GM10266 (cell line): Measurements from ENCODE around the gene C1orf167.

ENCODE experiments used
- DNase-seq: peaks from one replicate; pipeline ENCODE4 v3.0.0; 2012; ENCODE audit errors: extremely low spot score
- TF ChIP-seq, protein P1 (sequence below): IDR thresholded peaks from 2 replicates; pipeline ENCODE4 v1.5.1; 2012; ENCODE audit warnings: mild to moderate bottlenecking, low read depth; ENCODE audit not compliant: control insufficient read depth, insufficient read depth; ENCODE audit errors: missing control alignments

Gene C1orf167

DNA sequence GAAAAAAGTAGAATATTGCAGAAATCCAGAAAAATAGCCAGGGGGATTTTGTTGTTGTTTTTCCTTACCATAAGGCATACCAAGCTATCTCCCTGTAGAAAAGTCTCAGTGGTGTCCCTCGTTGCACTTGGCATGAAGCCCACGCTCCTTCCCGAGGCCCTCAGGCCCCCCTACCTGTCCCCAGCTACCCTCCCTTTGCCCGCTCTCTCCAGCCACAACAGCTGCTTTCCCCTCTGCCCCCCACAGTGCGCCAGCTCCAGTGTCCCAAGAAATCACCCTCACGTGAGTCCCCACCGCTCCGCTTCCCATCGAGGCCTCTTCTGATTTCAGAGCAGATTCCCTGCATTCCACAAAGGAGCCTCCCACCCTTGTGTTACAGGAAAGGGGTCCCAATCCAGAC, 17.7 kb upstream of the C1orf167 start:
- no peak for DNase-seq
- TF ChIP-seq, protein P1, sequence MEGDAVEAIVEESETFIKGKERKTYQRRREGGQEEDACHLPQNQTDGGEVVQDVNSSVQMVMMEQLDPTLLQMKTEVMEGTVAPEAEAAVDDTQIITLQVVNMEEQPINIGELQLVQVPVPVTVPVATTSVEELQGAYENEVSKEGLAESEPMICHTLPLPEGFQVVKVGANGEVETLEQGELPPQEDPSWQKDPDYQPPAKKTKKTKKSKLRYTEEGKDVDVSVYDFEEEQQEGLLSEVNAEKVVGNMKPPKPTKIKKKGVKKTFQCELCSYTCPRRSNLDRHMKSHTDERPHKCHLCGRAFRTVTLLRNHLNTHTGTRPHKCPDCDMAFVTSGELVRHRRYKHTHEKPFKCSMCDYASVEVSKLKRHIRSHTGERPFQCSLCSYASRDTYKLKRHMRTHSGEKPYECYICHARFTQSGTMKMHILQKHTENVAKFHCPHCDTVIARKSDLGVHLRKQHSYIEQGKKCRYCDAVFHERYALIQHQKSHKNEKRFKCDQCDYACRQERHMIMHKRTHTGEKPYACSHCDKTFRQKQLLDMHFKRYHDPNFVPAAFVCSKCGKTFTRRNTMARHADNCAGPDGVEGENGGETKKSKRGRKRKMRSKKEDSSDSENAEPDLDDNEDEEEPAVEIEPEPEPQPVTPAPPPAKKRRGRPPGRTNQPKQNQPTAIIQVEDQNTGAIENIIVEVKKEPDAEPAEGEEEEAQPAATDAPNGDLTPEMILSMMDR = no peak

DNA sequence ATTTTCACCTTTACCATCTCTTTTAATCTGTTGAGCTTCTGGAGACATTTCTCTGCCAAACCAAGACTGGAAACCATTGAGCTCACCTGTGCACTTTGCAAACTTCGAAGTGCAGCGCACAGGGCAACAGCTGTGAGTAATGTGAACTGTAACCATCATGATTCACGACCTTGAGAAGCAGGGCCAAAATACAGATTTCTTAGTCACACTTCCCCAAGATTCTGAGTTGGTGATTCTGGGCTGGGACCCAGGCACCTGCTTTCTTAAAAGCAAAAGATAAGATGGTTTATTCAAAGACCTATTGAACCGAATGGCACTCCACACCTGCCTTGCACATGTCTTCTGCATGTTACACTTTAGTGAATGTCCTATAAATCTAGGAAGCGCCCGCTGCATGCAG, 15.9 kb upstream of the C1orf167 start:
- no peak for DNase-seq
- TF ChIP-seq, protein P1 = no peak

DNA sequence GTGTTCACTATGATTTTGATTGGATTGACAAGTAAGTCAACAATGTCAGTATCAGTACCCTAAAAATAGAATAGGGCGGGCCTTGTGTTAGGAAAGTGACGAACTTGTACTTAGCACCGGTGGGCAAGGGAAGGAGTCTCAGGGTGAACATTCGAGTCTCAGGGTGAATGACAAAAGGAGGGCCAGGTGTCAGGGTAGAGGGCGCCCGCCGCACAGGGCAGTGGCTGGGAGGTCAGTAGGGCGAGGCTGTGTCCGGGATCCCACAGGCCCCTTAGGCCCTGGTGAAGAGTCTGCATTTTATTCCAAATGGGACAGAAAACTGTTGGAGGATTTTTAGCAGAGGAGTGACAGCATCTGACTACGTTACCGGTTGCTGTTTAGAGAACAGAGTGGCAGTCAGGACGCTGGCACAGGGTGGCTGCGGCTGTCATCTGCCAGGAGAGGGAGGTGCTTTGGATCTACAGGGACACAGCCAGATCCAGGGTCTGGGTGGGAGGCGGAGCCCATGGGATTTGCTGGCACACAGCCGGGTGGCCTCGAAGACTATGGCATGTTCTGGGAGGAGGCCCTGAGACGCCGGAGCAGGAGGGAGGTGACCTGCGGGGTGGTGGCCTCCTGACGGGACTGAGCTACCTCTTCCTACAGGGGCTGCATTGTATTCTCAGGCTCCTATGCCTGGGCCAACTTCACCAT, 15.1 kb upstream of the C1orf167 start:
- no peak for DNase-seq
- TF ChIP-seq, protein P1 = no peak

DNA sequence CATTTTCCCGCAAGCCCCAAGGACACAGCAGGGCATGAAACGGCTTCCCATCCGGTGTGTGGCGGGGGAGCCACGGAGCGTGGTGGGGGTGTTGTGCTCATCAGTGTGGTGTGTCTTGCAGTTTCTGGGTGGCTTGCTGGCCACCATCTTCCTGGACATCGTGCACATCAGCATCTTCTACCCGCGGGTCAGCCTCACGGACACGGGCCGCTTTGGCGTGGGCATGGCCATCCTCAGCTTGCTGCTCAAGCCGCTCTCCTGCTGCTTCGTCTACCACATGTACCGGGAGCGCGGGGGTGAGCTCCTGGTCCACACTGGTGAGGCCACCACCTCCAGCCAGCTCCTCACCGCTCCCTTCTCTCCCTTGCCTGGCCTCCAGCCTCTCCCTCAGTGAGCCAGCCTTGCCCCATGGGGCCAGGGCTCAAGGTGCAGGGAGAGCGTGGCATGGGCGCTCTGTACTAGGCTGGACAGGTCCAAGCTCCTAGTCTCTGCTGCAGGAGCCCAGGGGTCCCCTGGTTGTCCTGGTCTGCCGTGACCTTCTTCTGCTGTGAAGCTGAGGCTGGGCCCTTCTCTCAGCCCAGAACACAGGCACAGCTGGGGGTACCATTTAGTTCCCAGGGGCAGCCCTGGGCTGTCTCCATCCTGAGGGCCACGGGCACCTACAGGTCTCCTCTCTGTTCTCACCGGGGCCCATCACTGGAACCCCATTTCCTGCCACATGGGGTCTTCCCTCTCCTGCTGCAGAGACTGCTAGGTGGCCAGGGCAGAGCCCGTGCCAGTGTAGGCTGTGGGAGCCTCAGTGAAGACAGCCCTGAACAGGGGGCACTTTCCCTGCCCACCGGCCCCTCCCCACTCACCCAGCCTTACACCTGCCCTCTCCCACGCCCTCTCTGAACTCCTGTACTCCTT, 13.4 kb upstream of the C1orf167 start:
- TF ChIP-seq, protein P1 = no peak
- DNase-seq = no peak

DNA sequence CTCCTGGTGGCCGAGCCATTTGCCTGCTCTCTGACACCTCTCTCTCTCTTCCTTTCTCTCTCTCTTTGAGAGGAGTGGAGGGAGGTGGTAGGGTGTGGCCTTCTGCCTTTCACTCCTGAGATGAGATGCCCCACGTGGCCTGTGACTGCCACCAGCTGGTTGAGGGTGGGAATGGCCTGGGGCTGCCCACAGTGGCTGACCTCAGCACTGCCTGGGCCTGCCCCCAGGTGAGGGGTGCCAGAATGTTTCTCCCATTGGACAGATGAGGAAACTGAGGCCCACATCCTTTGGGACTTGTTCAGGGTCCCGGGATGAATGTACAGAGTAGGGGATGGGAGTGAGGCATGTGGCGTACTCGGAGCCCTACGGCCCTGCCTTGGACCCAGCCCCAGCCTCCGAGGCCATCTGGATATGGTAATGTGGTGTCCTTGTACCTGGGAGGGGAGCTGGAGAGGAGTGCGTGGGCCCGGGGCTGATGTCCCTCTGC, 12.7 kb upstream of the C1orf167 start:
- DNase-seq = peak; percentile 67
- TF ChIP-seq, protein P1 = peak; percentile 52

DNA sequence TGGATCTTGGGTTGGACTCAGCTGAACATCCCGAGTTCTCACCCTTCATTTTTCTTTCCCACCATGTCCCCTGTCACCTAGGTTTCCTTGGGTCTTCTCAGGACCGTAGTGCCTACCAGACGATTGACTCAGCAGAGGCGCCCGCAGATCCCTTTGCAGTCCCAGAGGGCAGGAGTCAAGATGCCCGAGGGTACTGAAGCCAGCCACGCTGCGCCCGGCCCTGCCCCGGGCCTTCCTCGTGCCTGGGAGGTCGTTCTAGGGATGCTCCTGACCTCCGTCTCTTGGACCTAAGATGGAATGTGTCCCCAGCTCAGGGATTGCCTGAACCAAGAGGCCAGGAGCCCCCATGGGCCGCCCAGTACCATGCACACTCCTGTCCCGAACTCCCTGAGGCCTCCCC, 12.0 kb upstream of the C1orf167 start:
- no peak for DNase-seq
- TF ChIP-seq, protein P1 = no peak
